Mucosa of rectum (tissue), 2 donors: Measurements from ENCODE around the gene C1orf115.
"Not testable (repeated sequence)": the region's sequence is repeated elsewhere in the genome, so short reads cannot be mapped to it uniquely, and the experiment has no call there.

ENCODE experiments used
- H3K27ac ChIP-seq, 2 donors: one replicate each; pipeline ENCODE4 v1.7.0; 2013; ENCODE audit warnings: inconsistent platforms in 2 of 2, low read depth in 2 of 2, low read length in 2 of 2
- H3K27me3 ChIP-seq, 2 donors: one replicate each; pipeline ENCODE4 v1.7.0; 2013; ENCODE audit warnings: low read length in 2 of 2; ENCODE audit not compliant: control insufficient read depth in 2 of 2, insufficient read depth in 2 of 2
- H3K36me3 ChIP-seq, 2 donors: one replicate each; pipeline ENCODE4 v1.7.0; 2013; ENCODE audit warnings: low read length in 2 of 2; ENCODE audit not compliant: control insufficient read depth in 2 of 2, insufficient read depth in 2 of 2
- H3K4me1 ChIP-seq, 2 donors: one replicate each; pipeline ENCODE4 v1.7.0; 2013; ENCODE audit warnings: low read length in 2 of 2, mild to moderate bottlenecking in 1 of 2; ENCODE audit not compliant: control insufficient read depth in 2 of 2, insufficient read depth in 2 of 2
- H3K4me3 ChIP-seq, 2 donors: one replicate each; pipeline ENCODE4 v1.7.0; 2013; ENCODE audit warnings: low read length in 2 of 2
- H3K9ac ChIP-seq, 2 donors: one replicate each; pipeline ENCODE4 v1.7.0; 2013; ENCODE audit warnings: low read length in 2 of 2, low read depth in 1 of 2, mild to moderate bottlenecking in 1 of 2
- H3K9me3 ChIP-seq, 2 donors: one replicate each; pipeline ENCODE4 v1.7.0; 2013; ENCODE audit warnings: low read length in 2 of 2; ENCODE audit not compliant: control insufficient read depth in 2 of 2
- donor health status: healthy.
- donor health status: Normal muscosa, but diverticular disease.

C1orf115 gene

GRCh38 chr1:220702733-220703270, 12.6 kb downstream of the C1orf115 start:
- Histone ChIP-seq H3K36me3 (peaks cover 4 to 6% of the 10 kb centered on the region in 2 donors), H3K9me3 (no peaks in the 10 kb centered on the region), H3K4me3 (no peak overlapping the region), H3K27ac (no peak overlapping the region), H3K9ac (no peak overlapping the region), H3K27me3 (no peaks in the 10 kb centered on the region), H3K4me1 (no peaks in the 10 kb centered on the region)

- Histone ChIP-seq H3K27ac (no peak overlapping the region), H3K9me3 (no peaks in the 10 kb centered on the region), H3K27me3 (no peaks in the 10 kb centered on the region), H3K36me3 (peaks cover 0 to 2% of the 10 kb centered on the region in 2 donors), H3K4me3 (no peak overlapping the region), H3K4me1 (no peaks in the 10 kb centered on the region), H3K9ac (no peak overlapping the region)
Observed at GRCh38 chr1:220703305-220703704, 13.1 kb downstream of the C1orf115 start.

- no peaks in the 10 kb centered on the region for H3K4me1 ChIP-seq
Observed at GRCh38 chr1:220705782-220706181, 15.6 kb downstream of the C1orf115 start.

GRCh38 chr1:220706480-220706879, 16.3 kb downstream of the C1orf115 start:
- Histone ChIP-seq H3K4me1 (no peaks in the 10 kb centered on the region), H3K9me3 (no peaks in the 10 kb centered on the region), H3K9ac (no peak overlapping the region), H3K36me3 (no peaks in the 10 kb centered on the region), H3K27ac (no peak overlapping the region), H3K27me3 (no peaks in the 10 kb centered on the region), H3K4me3 (no peak overlapping the region)

More at GRCh38 chr1:220705782-220706181, 15.6 kb downstream of the C1orf115 start:
- Histone ChIP-seq H3K27ac (no peak overlapping the region), H3K4me3 (no peak overlapping the region), H3K9ac (no peak overlapping the region), H3K27me3 (no peaks in the 10 kb centered on the region), H3K9me3 (no peaks in the 10 kb centered on the region), H3K36me3 (no peaks in the 10 kb centered on the region)

GRCh38 chr1:220707160-220707559, 17.0 kb downstream of the C1orf115 start:
- Histone ChIP-seq H3K36me3 (no peaks in the 10 kb centered on the region), H3K4me1 (no peaks in the 10 kb centered on the region), H3K27ac (no peak overlapping the region), H3K9ac (no peak overlapping the region), H3K9me3 (no peaks in the 10 kb centered on the region), H3K4me3 (no peak overlapping the region), H3K27me3 (no peaks in the 10 kb centered on the region)

- H3K27ac ChIP-seq: no peak overlapping the region
- no peaks in the 10 kb centered on the region for H3K27me3 ChIP-seq
- no peaks in the 10 kb centered on the region for H3K9me3 ChIP-seq
- H3K4me1 ChIP-seq: no peaks in the 10 kb centered on the region
- H3K36me3 ChIP-seq: no peaks in the 10 kb centered on the region
- H3K4me3 ChIP-seq: no peak overlapping the region
- no peak overlapping the region for H3K9ac ChIP-seq
Observed at GRCh38 chr1:220708244-220708643, 18.1 kb downstream of the C1orf115 start.

GRCh38 chr1:220708936-220709801, 19.0 kb downstream of the C1orf115 start:
- Histone ChIP-seq H3K4me1 (no peaks in the 10 kb centered on the region), H3K36me3 (no peaks in the 10 kb centered on the region), H3K9me3 (no peaks in the 10 kb centered on the region), H3K27ac (no peak overlapping the region), H3K4me3 (no peak overlapping the region), H3K9ac (no peak overlapping the region), H3K27me3 (no peaks in the 10 kb centered on the region)

GRCh38 chr1:220710333-220710732, 20.2 kb downstream of the C1orf115 start:
- no peak overlapping the region for H3K27ac ChIP-seq
- H3K9ac ChIP-seq: no peak overlapping the region
- no peaks in the 10 kb centered on the region for H3K27me3 ChIP-seq
- H3K36me3 ChIP-seq: no peaks in the 10 kb centered on the region
- no peaks in the 10 kb centered on the region for H3K9me3 ChIP-seq
- no peaks in the 10 kb centered on the region for H3K4me1 ChIP-seq
- no peak overlapping the region for H3K4me3 ChIP-seq

- no peak overlapping the region for H3K4me3 ChIP-seq
- no peaks in the 10 kb centered on the region for H3K36me3 ChIP-seq
- no peaks in the 10 kb centered on the region for H3K9me3 ChIP-seq
- no peaks in the 10 kb centered on the region for H3K27me3 ChIP-seq
- no peaks in the 10 kb centered on the region for H3K4me1 ChIP-seq
- H3K27ac ChIP-seq: no peak overlapping the region
- H3K9ac ChIP-seq: no peak overlapping the region
Observed at GRCh38 chr1:220711056-220711809, 21.1 kb downstream of the C1orf115 start.

- not testable (repeated sequence) for H3K27ac ChIP-seq, H3K27me3 ChIP-seq, H3K4me1 ChIP-seq, H3K9me3 ChIP-seq, H3K36me3 ChIP-seq, H3K4me3 ChIP-seq, H3K9ac ChIP-seq
Observed at GRCh38 chr1:220715986-220716385, 25.8 kb downstream of the C1orf115 start.
